Measurements from ENCODE around the gene LRP1B. TPM values are rescaled to one million over a fixed set of nuclear protein-coding genes. Genes with fewer than 3 reads are reported as not detected.

Gene LRP1B
- total RNA-seq, 1 donor from 2014 or later = 0.25 TPM

DNA sequence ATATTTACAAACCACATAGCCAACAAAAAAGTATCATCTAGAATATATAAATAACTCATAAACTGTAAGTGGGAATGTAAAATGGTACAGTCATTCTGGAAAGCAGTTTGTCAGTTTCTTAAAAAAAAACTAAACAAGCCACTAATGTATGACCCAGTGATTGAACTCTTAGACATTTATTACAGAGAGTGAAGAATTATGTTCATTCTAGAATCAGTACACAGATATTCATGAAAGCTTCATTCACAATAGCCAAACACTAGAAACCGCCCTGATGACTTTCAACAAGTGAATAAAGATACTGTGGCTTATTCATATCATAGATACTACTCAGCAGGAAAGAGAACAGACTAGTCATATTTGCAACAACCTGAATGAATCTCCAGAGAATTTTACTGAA, 1541.5 kb downstream of the LRP1B start:
- Mint-ChIP-seq H3K27ac (ENCODE audit: unreplicated experiment) (no peak overlapping the region), H3K36me3 (ENCODE audit: low read depth) (no peaks in the 10 kb centered on the region), H3K4me3 (ENCODE audit: unreplicated experiment) (no peak overlapping the region), H3K27me3 (ENCODE audit: low read depth) (no peaks in the 10 kb centered on the region), H3K9me3 (ENCODE audit: low read depth) (no peaks in the 10 kb centered on the region), H3K4me1 (ENCODE audit: low read depth) (peaks cover 9% of the 10 kb centered on the region)
- DNase-seq (ENCODE audit: low spot score) = no peak
- TF ChIP-seq CTCF (IDR thresholded peaks at IDR 0.05) = no peak

DNA sequence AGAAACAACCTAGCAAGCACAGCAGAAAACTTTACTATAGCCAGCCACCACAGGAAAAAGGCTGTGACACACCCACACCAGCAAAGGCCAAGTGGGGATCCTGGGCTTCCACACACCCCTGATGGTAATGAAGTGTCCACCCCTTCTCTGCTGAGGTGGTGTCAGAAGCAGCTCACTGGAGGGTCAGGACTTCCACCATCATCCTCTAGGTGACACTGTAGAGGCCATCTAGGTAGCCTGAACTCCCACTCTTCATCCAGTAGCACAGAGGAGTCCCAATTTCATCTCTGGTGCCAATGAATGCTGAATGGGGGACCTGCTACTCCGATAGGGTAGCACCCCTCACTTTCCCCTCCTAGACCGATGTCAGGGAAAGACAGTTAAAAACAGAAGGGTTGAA, 1544.4 kb downstream of the LRP1B start:
- DNase-seq (ENCODE audit: low spot score) = no peak
- Mint-ChIP-seq H3K4me1 (ENCODE audit: low read depth) (peaks cover 9% of the 10 kb centered on the region), H3K9me3 (ENCODE audit: low read depth) (no peaks in the 10 kb centered on the region), H3K36me3 (ENCODE audit: low read depth) (no peaks in the 10 kb centered on the region), H3K4me3 (ENCODE audit: unreplicated experiment) (no peak overlapping the region), H3K27me3 (ENCODE audit: low read depth) (no peaks in the 10 kb centered on the region), H3K27ac (ENCODE audit: unreplicated experiment) (no peak overlapping the region)
- peak; percentile 49 for TF ChIP-seq CTCF (IDR thresholded peaks at IDR 0.05)

DNA sequence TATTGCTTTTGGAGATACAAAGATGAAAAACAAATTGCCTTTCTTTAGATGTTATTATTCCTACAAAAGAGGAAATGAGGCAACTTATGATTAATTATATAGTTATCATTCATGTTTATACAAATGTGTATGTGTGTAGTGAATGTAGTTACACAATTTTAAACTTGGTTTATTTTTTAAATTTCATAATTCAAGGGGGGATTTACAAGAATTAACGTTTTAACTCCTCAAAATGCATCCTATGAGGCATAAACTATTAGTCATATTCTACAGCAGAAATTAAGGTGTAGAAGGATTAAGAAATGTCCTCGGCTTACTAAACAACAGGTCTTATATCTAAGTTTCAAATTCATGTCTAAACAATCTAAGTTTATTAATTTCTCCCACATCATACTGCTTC, 1545.8 kb downstream of the LRP1B start:
- no peak for DNase-seq (ENCODE audit: low spot score)
- no peaks in the 10 kb centered on the region for H3K36me3 Mint-ChIP-seq (ENCODE audit: low read depth)
- H3K27ac Mint-ChIP-seq (ENCODE audit: unreplicated experiment) = no peak overlapping the region
- TF ChIP-seq CTCF (IDR thresholded peaks at IDR 0.05) = no peak
- H3K4me3 Mint-ChIP-seq (ENCODE audit: unreplicated experiment) = no peak overlapping the region
- H3K27me3 Mint-ChIP-seq (ENCODE audit: low read depth) = no peaks in the 10 kb centered on the region
- H3K9me3 Mint-ChIP-seq (ENCODE audit: low read depth) = no peaks in the 10 kb centered on the region
- peaks cover 9% of the 10 kb centered on the region for H3K4me1 Mint-ChIP-seq (ENCODE audit: low read depth)

GRCh38 chr2:140584471-140584870, 1546.3 kb downstream of the LRP1B start:
- H3K27me3 Mint-ChIP-seq (ENCODE audit: low read depth) = no peaks in the 10 kb centered on the region
- DNase-seq (ENCODE audit: low spot score) = no peak
- H3K36me3 Mint-ChIP-seq (ENCODE audit: low read depth) = no peaks in the 10 kb centered on the region
- H3K4me3 Mint-ChIP-seq (ENCODE audit: unreplicated experiment) = no peak overlapping the region
- H3K27ac Mint-ChIP-seq (ENCODE audit: unreplicated experiment) = no peak overlapping the region
- no peak for TF ChIP-seq CTCF (IDR thresholded peaks at IDR 0.05)
- peaks cover 4% of the 10 kb centered on the region for H3K4me1 Mint-ChIP-seq (ENCODE audit: low read depth)
- no peaks in the 10 kb centered on the region for H3K9me3 Mint-ChIP-seq (ENCODE audit: low read depth)

- H3K36me3 Mint-ChIP-seq (ENCODE audit: low read depth) = no peaks in the 10 kb centered on the region
Observed at GRCh38 chr2:140580532-140581151, 1550.2 kb downstream of the LRP1B start.

More at GRCh38 chr2:140580532-140581151, 1550.2 kb downstream of the LRP1B start:
- DNase-seq (ENCODE audit: low spot score) = no peak
- no peaks in the 10 kb centered on the region for H3K27me3 Mint-ChIP-seq (ENCODE audit: low read depth)
- H3K4me1 Mint-ChIP-seq (ENCODE audit: low read depth) = no peaks in the 10 kb centered on the region
- H3K27ac Mint-ChIP-seq (ENCODE audit: unreplicated experiment) = no peak overlapping the region
- no peak overlapping the region for H3K4me3 Mint-ChIP-seq (ENCODE audit: unreplicated experiment)
- no peaks in the 10 kb centered on the region for H3K9me3 Mint-ChIP-seq (ENCODE audit: low read depth)
- no peak for TF ChIP-seq CTCF (IDR thresholded peaks at IDR 0.05)
